ENCODE data around the gene GPR78.

DNA sequence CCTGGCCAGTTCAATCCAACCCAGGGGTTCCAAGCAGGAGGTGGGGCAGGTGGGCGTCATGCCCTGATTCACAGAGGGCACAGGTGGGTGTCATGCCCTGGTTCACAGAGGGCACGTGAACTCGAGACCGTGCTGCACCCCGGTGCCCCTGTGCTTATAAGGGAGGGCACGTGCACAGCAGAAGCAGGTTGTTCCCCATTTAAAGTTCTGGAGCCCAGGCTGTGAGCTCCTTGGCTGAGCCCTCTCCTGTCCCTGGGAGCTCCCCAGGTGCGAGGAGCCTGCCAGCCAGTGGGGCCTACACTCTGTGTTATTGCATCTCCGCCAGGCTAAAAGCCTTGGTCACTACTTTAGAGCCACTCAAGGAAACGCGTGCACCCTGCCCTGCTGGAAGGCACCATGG is 9.1 kb downstream of the GPR78 start:
- no peak for TF ChIP-seq REST (IDR thresholded peaks at IDR 0.05; ENCODE audit: insufficient read depth in 1 of 2, low read depth in 2 of 2, low read length in 2 of 2)
- TF ChIP-seq SIN3A (IDR thresholded peaks at IDR 0.05; ENCODE audit: borderline replicate concordance, insufficient read depth, low read length), result no peak
- no peak for TF ChIP-seq POLR2AphosphoS5 (IDR thresholded peaks at IDR 0.05; ENCODE audit: low read depth, low read length)
- no peak for TF ChIP-seq TAF1 (IDR thresholded peaks at IDR 0.05; ENCODE audit: borderline replicate concordance, insufficient read depth, low read length)

All from PFSK-1 (cell line).